H1 (cell line): ENCODE measurements around the gene ECPAS. TPM values are rescaled to one million over a fixed set of nuclear protein-coding genes. Genes with fewer than 3 reads are reported as not detected.
A peak's percentile ranks its signal among the peaks of the same experiment; 100 is the strongest.

Experiments used
- CTCF ChIA-PET: fragments of 300-600 bp; sonication (Branson Sonifier 250); formaldehyde crosslinking; loops from one replicate; lab custom pipeline; 2021; ENCODE audit not compliant: partially characterized antibody; lab: Charles Lee
- POLR2A ChIA-PET: fragments of 300-600 bp; sonication (Branson Sonifier 250); formaldehyde crosslinking; loops from one replicate; lab custom pipeline; 2021; ENCODE audit warnings: inconsistent platforms; ENCODE audit not compliant: partially characterized antibody; lab: Charles Lee
- DNase-seq, 2 experiments: peaks; one replicate each; pipeline versions ENCODE4 v3.0.0 to v3.0.0-alpha.2; 2010 to 2022; ENCODE audit warnings: low spot score in 2 of 2, low read depth in 1 of 2, mixed read lengths in 1 of 2
- FAIRE-seq: peaks from 2 replicates; lab custom pipeline; 2011; peaks lifted over from hg19 to GRCh38; lab: Jason Lieb, UNC
- H2AFZ ChIP-seq: 2 replicates; pipeline ENCODE4 v1.8.1; 2012; ENCODE audit warnings: low read length, inconsistent platforms
- H2AK5ac ChIP-seq: 2 replicates; pipeline ENCODE4 v1.6.1; 2013; ENCODE audit warnings: low read depth, low read length
- H2BK120ac ChIP-seq: replicated peaks from 2 replicates; pipeline ENCODE3; 2013; ENCODE audit warnings: low read depth, low read length, inconsistent platforms
- H2BK12ac ChIP-seq: 2 replicates; pipeline ENCODE4 v1.6.1; 2013; ENCODE audit warnings: low read depth, low read length
- H2BK15ac ChIP-seq: 2 replicates; pipeline ENCODE4 v1.6.1; 2013; ENCODE audit warnings: low read length
- H2BK20ac ChIP-seq: 2 replicates; pipeline ENCODE4 v1.6.1; 2013; ENCODE audit warnings: low read length
- H2BK5ac ChIP-seq: 2 replicates; pipeline ENCODE4 v1.6.1; 2013; ENCODE audit warnings: low read depth, low read length
- H3K14ac ChIP-seq: 2 replicates; pipeline ENCODE4 v1.6.1; 2013; ENCODE audit warnings: inconsistent platforms; ENCODE audit not compliant: insufficient read length
- H3K18ac ChIP-seq: 2 replicates; pipeline ENCODE4 v1.6.1; 2013; ENCODE audit warnings: low read length; ENCODE audit errors: extremely low read depth
- H3K23ac ChIP-seq: 2 replicates; pipeline ENCODE4 v1.6.1; 2013; ENCODE audit warnings: inconsistent platforms; ENCODE audit not compliant: insufficient read length
- H3K23me2 ChIP-seq: 2 replicates; pipeline ENCODE4 v1.6.1; 2013; ENCODE audit warnings: low read depth, low read length
- H3K27ac ChIP-seq: 2 replicates; pipeline ENCODE4 v1.6.1; 2011; ENCODE audit warnings: low read depth, low read length, inconsistent platforms
- H3K27me3 ChIP-seq, 4 experiments: replicated peaks in 1 of 4; 1 replicate in 1 of 4; 2 replicates in 3 of 4; pipeline versions ENCODE4 v1.6.1 to v1.8.1; 2011 to 2013; ENCODE audit warnings: low read length in 3 of 4, mild to moderate bottlenecking in 3 of 4, inconsistent platforms in 2 of 4, mixed read lengths in 2 of 4, moderate library complexity in 1 of 4; ENCODE audit not compliant: control insufficient read depth in 3 of 4, insufficient read depth in 3 of 4; ENCODE audit errors: extremely low read depth in 1 of 4
- H3K36me3 ChIP-seq, 4 experiments: 2 replicates each; pipeline versions ENCODE4 v1.6.1 to v1.8.1; 2011 to 2013; ENCODE audit warnings: mild to moderate bottlenecking in 4 of 4, low read length in 3 of 4, moderate library complexity in 2 of 4, control low read depth in 1 of 4, inconsistent platforms in 1 of 4; ENCODE audit not compliant: insufficient read depth in 4 of 4, control insufficient read depth in 2 of 4
- H3K4ac ChIP-seq: replicated peaks from 2 replicates; pipeline ENCODE3; 2013; ENCODE audit warnings: low read length, low read depth, mixed read lengths, inconsistent platforms; ENCODE audit not compliant: insufficient read length
- H3K4me1 ChIP-seq, 4 experiments: replicated peaks in 1 of 4; 1 replicate in 1 of 4; 2 replicates in 3 of 4; pipeline versions ENCODE4 v1.6.1 to v1.8.1; 2011 to 2013; ENCODE audit warnings: low read length in 3 of 4, inconsistent platforms in 2 of 4, mixed read lengths in 1 of 4; ENCODE audit not compliant: insufficient read depth in 4 of 4, control insufficient read depth in 3 of 4
- H3K4me2 ChIP-seq, 2 experiments: 2 replicates each; pipeline versions ENCODE4 v1.6.1 to v1.8.1; 2011 to 2013; ENCODE audit warnings: low read depth in 2 of 2, low read length in 2 of 2, control low read depth in 1 of 2, inconsistent platforms in 1 of 2, mild to moderate bottlenecking in 1 of 2; ENCODE audit not compliant: insufficient read depth in 1 of 2
- H3K4me3 ChIP-seq, 4 experiments: fragments of 200-600, 300-600 bp in 1 of 4; sonication (generic), shearing (Covaris generic), sonication (Bioruptor Twin) in 1 of 4; 2 replicates each; pipeline versions ENCODE4 v1.5.1 to v1.8.1; 2011 to 2016; ENCODE audit warnings: low read length in 4 of 4, low read depth in 3 of 4, control low read depth in 2 of 4, inconsistent platforms in 2 of 4, mild to moderate bottlenecking in 2 of 4, mixed read lengths in 1 of 4, moderate library complexity in 1 of 4; ENCODE audit not compliant: insufficient read depth in 2 of 4; ENCODE audit errors: extremely low read depth in 1 of 4
- H3K56ac ChIP-seq: replicated peaks from 2 replicates; pipeline ENCODE3; 2013; ENCODE audit warnings: low read depth, mild to moderate bottlenecking, mixed read lengths, low read length, inconsistent platforms; ENCODE audit not compliant: insufficient read length
- H3K79me1 ChIP-seq: 2 replicates; pipeline ENCODE4 v1.6.1; 2013; ENCODE audit warnings: low read depth, low read length, control low read depth
- H3K79me2 ChIP-seq, 2 experiments: 2 replicates each; pipeline versions ENCODE4 v1.6.1 to v1.8.1; 2012 to 2013; ENCODE audit warnings: low read length in 2 of 2, mild to moderate bottlenecking in 2 of 2, inconsistent platforms in 1 of 2; ENCODE audit not compliant: insufficient read depth in 2 of 2, control insufficient read depth in 1 of 2
- H3K9ac ChIP-seq, 4 experiments: replicated peaks in 1 of 4; 1 replicate in 1 of 4; 2 replicates in 3 of 4; pipeline versions ENCODE4 v1.6.1 to v1.8.1; 2011 to 2013; ENCODE audit warnings: low read depth in 3 of 4, low read length in 3 of 4, control low read depth in 2 of 4, mild to moderate bottlenecking in 2 of 4, moderate library complexity in 2 of 4, inconsistent platforms in 1 of 4; ENCODE audit errors: extremely low read depth in 1 of 4
- H3K9me3 ChIP-seq, 2 experiments: 2 replicates each; pipeline versions ENCODE4 v1.6.1 to v1.8.1; 2012 to 2013; ENCODE audit warnings: mild to moderate bottlenecking in 2 of 2, moderate library complexity in 2 of 2, control low read depth in 1 of 2, inconsistent platforms in 1 of 2, low read depth in 1 of 2, low read length in 1 of 2, mixed read lengths in 1 of 2; ENCODE audit not compliant: insufficient read depth in 2 of 2
- H4K20me1 ChIP-seq, 2 experiments: replicated peaks in 1 of 2; 2 replicates each; pipeline versions ENCODE3 to v1.8.1; 2011 to 2013; ENCODE audit warnings: inconsistent platforms in 2 of 2, low read length in 2 of 2, mild to moderate bottlenecking in 1 of 2; ENCODE audit not compliant: insufficient read depth in 2 of 2, control insufficient read depth in 1 of 2
- H4K5ac ChIP-seq: 2 replicates; pipeline ENCODE4 v1.6.1; 2013; ENCODE audit warnings: low read length, low read depth, mixed read lengths, inconsistent platforms; ENCODE audit not compliant: insufficient read length
- H4K8ac ChIP-seq: 2 replicates; pipeline ENCODE4 v1.8.0; 2013; ENCODE audit warnings: mild to moderate bottlenecking, moderate library complexity, low read length, inconsistent platforms; ENCODE audit not compliant: insufficient read depth; ENCODE audit errors: extremely low read depth
- H4K91ac ChIP-seq: replicated peaks from 2 replicates; pipeline ENCODE3; 2013; ENCODE audit warnings: low read length, mixed read lengths, inconsistent platforms; ENCODE audit not compliant: insufficient read length
- BRCA1 ChIP-seq: IDR thresholded peaks from 2 replicates; pipeline ENCODE4 v1.6.1; 2012; ENCODE audit warnings: low read depth, low read length, improper control_type of control experiment
- WGBS, 2 experiments: shearing (Covaris generic) in 1 of 2; methylation state at CpG; one replicate each; pipeline versions ENCODE4 v1.1.6 to v1.1.7; 2013 to 2015; ENCODE audit warnings: low lambda C conversion rate in 2 of 2, mixed read lengths in 2 of 2, inconsistent platforms in 1 of 2, low coverage in 1 of 2, missing lambda C conversion rate in 1 of 2; ENCODE audit not compliant: insufficient replicate concordance in 2 of 2, insufficient coverage in 1 of 2, insufficient read length in 1 of 2; ENCODE audit errors: extremely low coverage in 1 of 2, missing lambda C conversion rate in 1 of 2; 5-methylcytosine and 5-hydroxymethylcytosine counted together
- polyA plus RNA-seq, 7 experiments: library from polyadenylated mRNA; depleted of rRNA in 3 of 7; stranded (reverse) in 5 of 7; unstranded in 2 of 7; fragments of >200 nt in 5 of 7; fragments of 200-250 nt in 2 of 7; gene quantifications; 1 replicate in 5 of 7; 2 replicates in 1 of 7; 4 replicates in 1 of 7; pipeline versions ENCODE4 v1.2.1 to v1.2.3, GENCODE V29; 2011 to 2013; ENCODE audit warnings: missing spikeins in 2 of 7, mixed read lengths in 2 of 7
- total RNA-seq: library from RNA; stranded (reverse); fragmentation: NEBNext Ultra II Directional; extraction: Animal tissue kit (Norgen Biotek cat#: 25700); gene quantifications from 2 replicates; pipeline ENCODE4 v1.2.1, GENCODE V29; 2021

Gene ECPAS
- total and polyA plus RNA-seq, 2 of the 8 experiments (the other 6 are each of a cell fraction or from before 2014, with no cell fraction given), result 20.9 to 131 TPM

DNA sequence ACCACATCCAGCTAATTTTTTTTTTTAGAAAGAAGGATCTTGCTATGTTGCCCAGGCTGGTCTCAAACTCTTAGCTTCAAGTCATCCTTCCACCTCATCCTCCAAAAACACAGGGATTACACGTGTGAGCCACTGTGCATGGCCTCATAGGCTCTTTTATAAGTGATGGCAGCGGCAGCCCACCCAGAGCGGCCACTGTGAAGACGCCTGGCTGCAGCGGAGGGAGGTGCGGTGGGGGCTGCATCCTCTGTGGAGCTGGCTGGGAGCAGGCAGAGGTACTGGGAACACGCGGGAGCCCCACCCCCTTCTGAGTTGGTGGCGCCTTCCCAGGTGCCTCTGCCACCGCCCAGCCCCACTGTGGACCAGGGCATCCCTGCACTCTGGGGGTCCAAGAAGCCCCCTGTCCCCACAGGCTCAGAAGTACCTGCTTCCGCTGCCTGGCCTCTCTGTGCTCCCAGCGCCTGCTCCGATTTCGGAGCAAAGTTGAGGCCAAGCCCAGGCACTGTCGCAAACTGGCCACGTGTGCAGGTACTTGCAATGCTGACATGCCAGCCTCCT, 16.9 kb upstream of the ECPAS start:
- Histone ChIP-seq H4K8ac (0 out of 2 replicates have a peak overlapping the region, but pooled peaks have one; percentile 51), H3K79me1 (no peaks in the 10 kb centered on the region), H3K4me2 (no peak overlapping the region), H3K23ac (no peak overlapping the region), H2BK20ac (no peak overlapping the region), H3K18ac (peak overlapping the region; percentile 65; the same call in 1 of the 2 replicates), H2BK12ac (peak overlapping the region; percentile 84; the same call in 1 of the 2 replicates), H3K79me2 (no peaks in the 10 kb centered on the region), H3K9ac (no peak overlapping the region), H4K91ac (no peak overlapping the region), H3K56ac (no peak overlapping the region), H3K27me3 (no peaks in the 10 kb centered on the region), H2AK5ac (no peak overlapping the region), H2BK15ac (no peak overlapping the region), H4K20me1 (no peaks in the 10 kb centered on the region), H3K27ac (no peak overlapping the region), H3K9me3 (no peaks in the 10 kb centered on the region; a peak in 1 of 4 replicates), H2BK120ac (no peak overlapping the region), H2AFZ (no peak overlapping the region), H3K4me3 (no peak overlapping the region), H3K14ac (no peak overlapping the region), H3K4me1 (no peaks in the 10 kb centered on the region), H2BK5ac (0 out of 2 replicates have a peak overlapping the region, but pooled peaks have one; percentile 24), H4K5ac (no peak overlapping the region), H3K23me2 (no peaks in the 10 kb centered on the region; the same call in 1 of the 2 replicates), H3K36me3 (no peaks in the 10 kb centered on the region), H3K4ac (no peak overlapping the region)
- no peak for TF ChIP-seq BRCA1
- WGBS, 2 experiments, result 97% methylated on average over 16 of the region's 16 CpGs; no CpG with 5 or more reads in 1 of the 2 experiments
- no peak for FAIRE-seq
- DNase-seq, result no peak
- POLR2A ChIA-PET, result interaction anchor here (0.6 to 1.8 kb wide), 4 partner anchors 18 to 39 kb away, joined by 4 to 6 read pairs (median 4); no protein-coding TSS in a partner anchor
- CTCF ChIA-PET, result interaction anchor here (0.7 kb wide), 1 partner anchor 10 kb away, joined by 4 read pairs; no protein-coding TSS in a partner anchor
